GM19463 (cell line): ENCODE measurements around the gene SULT4A1.

Experiments used
- ATAC-seq: cut with Tn5 transposase; IDR thresholded peaks from one replicate; pipeline ENCODE4 v1.9.1; 2021; ENCODE audit warnings: mild to moderate bottlenecking, moderate library complexity; ENCODE audit not compliant: unreplicated experiment

Gene SULT4A1

DNA sequence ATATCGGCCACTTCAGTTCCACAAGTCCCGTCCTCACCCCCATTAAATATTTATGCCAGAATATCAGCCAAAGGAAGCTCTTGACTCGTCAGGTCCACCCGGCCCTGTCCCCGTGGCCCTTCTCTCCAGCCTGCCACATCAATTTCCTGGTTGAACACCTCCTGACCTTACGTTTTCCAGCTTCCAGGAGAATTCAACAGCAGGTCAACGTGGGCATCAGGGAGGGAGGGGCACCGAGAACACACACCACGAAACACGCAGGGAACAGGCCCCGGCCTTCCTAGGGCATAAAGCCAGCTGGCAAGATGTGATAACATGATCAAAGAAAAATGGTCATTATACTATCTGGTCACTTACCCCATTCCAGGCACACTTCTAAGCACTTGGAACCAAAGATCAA lies 15.3 kb downstream of the SULT4A1 start:
- ATAC-seq = no peak

DNA sequence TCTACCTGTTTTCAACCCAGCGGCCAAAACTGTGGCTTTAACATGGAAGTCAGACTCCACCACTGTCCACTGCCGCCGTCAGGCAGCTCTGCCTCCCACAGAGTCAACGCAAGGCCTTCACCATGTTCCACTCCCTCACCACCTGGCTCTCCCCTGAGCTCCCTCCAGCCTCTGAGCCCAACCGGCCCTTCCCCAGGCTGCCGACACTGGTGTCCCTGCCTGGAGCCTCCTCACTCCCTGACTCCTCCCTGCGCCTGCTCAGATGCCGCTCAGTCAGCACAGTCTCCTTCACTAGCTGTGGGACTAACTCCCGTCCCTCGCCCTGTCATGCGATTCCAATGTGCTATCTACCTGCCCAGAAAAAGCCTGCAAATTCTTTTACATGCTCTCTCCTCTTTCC lies 16.3 kb downstream of the SULT4A1 start:
- ATAC-seq = no peak

DNA sequence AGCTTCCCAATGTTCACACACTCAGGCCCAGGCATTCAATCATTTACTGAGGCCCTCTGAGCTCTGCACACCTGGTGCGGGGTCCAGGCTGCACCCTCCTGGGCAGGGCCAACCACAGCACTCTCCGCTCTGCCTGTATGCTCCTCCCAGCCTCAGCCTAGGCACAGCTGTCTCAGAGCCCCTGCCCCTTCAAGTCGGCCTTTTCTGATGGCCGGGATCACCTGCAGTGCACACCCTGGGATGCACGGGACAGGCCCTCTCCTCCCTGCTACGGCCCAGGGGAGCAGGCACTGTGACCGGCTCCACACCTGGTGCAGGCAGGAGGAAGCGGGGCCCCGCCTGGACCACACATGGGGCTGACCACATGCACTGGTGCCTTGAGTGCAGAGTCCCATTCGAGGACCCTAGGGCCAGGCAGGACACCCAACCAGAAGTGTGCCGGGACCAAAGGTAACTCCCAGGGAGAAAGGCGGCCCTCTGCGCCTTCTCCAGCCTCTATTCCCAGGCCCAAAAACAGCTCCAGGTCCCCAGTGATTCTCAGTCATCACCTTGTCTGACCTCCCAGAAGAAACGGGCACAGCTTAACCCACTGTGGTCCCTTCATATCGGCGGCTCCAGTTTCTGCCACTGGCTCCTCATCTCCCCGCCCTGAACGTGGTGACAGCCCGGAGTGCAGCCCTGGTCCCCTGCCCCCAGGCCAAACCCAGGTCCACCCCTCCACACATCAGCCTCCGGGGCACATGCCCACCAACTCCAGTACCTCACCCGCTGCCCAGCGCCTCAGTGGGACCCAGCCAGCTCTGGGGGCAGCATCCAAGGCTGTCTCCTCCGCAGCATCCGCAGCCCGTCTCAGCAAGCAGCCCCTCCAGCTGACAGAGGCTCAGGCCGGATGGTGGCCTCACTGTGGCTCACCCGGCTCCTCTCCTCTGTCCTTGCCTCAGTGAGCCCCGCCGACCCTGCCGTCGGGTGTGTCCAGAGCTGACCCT lies 17.5 kb downstream of the SULT4A1 start:
- no peak for ATAC-seq

DNA sequence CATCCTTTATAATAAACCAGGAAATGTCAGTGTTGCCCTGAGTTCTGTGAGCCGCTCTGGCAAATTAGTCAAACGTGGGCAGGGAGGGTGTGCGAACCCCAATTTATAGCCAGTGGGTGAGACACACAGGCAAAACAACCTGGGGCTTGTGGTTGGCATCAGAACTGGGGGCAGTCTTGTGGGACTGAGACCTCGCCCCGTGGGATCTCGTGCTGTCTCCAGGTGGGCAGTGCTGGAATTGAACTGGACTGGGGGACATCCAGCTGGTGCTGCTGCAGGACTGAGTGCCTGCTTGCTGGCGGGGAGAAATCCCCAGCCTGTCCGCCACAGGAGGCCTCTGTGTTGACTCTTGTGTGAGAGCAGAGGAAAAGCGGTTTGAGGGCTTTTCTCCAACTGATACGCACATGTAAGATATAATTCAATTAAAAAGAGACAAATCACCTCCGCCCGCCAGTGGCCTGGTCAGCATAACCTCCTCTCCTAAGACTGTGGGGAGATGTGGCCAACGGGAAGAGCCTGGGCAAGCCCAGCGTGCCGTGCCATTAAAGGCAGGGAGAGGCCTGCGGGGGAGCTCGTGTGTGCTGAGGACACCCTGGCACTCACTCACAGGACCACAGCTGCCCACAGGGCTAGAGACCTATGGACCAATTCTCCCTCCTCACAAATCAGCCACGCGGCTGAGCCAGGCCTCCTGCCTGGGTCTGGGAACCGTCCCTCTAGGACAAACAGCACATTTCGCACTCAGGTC lies 18.4 kb downstream of the SULT4A1 start:
- ATAC-seq = no peak

DNA sequence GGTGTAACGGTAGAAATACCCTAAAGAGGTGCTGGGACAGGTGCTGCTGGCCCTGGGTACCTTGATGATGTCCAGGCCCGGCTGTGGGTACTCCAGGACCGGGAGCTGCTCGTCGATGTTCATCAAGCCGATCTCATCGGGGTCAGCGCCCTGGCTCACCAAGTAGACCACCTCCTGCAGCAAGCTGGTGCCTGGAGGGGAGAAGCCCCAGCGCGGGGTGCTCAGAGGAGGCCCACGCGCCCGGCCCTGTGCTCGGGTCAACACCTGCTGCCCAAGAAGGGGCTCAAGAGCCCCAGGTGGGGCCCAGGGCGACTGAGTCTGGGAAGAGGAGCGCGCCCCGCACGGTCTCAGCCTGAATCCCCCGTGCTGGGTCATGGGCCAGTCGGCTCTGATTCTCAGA lies 20.6 kb downstream of the SULT4A1 start:
- no peak for ATAC-seq

DNA sequence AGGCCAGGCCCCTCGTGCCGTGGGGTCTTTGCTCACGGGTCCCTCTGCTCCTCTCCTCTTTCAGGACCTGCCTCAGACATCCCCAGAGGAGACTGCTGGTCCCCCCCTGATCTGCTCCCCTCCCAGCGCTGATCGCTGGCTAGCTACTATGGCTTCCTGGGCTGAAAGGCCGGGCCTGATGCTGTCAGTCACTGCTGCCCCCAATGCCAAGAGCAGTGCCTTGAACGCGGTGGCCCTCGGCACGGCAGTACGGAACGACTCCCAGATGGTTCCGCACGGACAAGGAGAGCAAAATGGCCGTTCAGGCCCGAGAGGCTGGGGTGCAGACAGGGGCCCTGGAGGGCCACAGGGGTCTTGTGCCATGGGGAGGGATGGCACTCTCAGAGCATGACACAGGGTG lies 21.5 kb downstream of the SULT4A1 start:
- no peak for ATAC-seq

DNA sequence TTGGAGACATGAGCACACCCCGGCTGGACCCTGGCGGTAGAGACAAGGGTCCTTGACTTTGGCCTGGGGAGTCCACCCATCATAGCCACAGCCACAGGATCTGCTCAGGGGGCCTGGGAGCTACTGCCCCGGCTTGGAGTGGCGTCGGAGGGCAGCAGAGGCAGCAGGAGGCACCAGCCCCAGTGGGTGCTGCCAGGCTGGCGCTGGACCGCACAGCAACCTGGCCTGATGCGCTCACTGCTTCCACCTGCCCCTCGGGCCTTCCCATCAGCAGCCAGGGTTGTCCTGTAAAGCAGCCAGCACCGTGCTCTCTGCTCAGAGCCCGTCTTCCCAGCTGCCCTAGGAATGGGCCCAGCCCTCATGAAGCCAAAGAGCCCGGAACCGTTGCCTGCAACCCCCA lies 21.9 kb downstream of the SULT4A1 start:
- no peak for ATAC-seq

DNA sequence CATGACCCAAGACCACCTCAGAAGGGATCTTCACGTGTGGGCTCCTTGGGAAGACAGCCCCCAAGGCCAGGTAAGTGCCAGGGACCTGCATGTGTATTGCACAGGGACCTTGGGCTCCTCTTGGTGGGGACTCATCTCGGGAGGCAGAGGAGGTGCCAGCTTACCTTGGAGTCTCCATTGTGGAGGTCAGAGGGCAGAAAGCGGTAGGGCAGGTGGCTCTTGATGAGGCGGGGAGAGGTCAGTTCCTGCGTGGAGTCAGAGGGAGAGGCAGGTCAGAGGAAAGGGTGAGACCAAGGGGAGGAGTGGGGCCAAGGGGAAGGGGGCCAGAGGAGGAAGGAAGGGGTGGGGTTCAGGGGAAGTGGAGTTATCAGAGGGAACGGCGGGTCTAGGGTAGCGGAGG lies 22.5 kb downstream of the SULT4A1 start:
- no peak for ATAC-seq

DNA sequence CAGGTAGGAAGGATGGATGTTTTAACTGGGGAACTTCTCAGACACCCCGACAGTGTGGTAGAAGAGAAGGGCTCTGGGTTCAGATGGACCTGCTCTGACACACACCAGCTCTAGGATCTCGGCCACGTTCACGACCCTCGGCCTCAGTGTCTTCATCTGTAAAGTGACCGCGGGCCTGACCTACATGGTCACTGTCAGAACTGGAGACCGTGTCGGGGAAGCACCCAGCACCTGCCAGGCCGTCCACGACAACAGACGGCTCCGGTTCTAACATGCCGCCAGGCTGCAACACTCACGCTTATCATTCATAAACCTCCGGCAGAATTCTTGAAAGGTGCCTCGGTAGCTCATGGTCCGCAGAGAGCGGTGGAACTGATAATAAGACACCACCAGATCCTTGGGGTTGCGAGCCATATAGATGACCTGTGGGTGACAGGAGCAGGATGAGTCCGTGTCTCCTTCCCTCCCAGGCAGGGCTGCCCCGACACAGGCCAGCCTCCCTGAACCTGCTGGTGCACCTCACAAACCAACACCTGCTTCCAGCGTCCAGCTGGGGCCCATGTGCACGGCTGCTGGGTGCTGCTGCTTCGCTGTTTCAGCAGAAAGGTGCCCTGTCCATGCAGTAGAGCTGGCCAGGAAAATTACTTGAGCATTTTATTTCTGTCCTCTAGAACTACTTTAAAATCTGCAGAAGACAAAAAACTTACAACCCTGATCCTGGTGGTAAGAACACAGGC lies 23.6 kb downstream of the SULT4A1 start:
- no peak for ATAC-seq

DNA sequence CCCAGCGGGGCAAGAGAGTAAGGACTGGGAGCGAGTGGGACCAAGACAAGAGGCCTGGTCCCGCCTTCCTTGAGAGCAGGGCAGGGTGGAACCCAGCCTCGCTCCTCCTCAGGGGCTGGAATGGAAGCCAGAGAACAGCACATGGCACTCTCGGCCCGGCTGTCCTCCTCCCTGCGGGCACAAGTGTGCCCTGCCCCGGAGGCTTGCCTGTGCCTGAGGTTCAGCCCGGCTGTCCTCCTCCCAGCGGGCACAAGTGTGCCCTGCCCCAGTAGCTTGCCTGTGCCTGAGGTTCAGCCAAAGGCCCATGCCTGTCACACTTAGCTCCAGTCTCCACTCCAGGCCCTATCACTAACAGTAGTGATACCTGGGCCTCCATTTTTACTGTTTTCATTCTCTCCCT lies 24.2 kb downstream of the SULT4A1 start:
- ATAC-seq = no peak

DNA sequence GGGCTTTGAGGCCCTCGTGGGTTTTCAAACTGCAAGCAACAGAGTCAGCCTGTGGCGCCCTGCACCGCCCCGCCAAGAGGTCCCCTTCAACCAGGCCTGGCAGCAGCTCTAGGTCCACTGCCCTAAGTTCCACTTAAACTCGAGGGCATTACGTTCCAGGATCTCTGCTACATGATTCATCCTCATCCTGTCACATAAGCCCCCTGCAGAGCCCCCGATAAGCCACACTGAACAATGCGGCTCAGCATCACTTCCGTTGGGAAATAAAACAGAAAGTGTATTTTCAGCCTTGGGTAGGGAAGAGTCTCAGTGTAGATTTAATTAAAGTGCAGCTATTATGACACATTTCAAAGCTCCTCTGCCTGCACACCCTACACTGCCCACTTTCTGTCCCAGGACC lies 24.6 kb downstream of the SULT4A1 start:
- no peak for ATAC-seq

DNA sequence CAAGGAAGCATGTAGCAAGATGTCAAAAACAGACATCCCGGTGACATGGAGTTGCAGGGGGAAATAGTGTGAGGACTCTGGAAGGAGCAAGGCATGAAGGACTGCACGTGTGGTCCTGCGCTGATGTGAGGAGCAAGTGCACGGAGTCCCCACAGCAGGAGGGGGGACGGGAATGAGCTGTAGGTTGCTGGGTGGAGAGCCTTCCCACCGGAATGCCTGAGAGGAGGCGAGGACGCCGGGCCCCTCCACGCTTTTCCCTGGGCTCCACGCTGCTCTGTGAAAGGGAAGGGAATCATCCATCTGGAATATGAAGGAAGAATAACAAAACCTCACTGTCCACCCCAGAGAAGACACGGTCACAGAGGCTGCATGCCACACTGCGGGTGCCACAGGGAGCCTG lies 26.6 kb downstream of the SULT4A1 start:
- ATAC-seq = no peak

DNA sequence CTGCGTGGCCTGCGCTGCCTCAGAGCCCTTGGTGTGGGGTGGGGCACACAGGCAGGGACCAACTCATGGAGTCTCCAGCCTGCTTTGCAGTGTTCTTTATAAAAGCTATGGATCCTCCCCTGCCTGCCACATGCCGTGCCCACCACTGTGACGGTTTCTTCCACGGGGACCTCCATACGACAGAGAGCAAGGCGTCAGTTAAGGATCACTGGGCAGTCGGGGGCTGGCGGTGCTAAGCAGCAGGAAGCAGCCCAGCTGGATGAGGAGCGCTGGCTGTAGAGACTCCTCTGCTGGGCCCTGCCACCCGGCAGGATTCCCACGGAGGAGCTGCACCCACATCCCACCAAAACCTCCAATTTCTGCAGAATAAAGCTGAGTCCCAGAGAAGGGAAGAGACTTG lies 27.1 kb downstream of the SULT4A1 start:
- ATAC-seq = no peak

DNA sequence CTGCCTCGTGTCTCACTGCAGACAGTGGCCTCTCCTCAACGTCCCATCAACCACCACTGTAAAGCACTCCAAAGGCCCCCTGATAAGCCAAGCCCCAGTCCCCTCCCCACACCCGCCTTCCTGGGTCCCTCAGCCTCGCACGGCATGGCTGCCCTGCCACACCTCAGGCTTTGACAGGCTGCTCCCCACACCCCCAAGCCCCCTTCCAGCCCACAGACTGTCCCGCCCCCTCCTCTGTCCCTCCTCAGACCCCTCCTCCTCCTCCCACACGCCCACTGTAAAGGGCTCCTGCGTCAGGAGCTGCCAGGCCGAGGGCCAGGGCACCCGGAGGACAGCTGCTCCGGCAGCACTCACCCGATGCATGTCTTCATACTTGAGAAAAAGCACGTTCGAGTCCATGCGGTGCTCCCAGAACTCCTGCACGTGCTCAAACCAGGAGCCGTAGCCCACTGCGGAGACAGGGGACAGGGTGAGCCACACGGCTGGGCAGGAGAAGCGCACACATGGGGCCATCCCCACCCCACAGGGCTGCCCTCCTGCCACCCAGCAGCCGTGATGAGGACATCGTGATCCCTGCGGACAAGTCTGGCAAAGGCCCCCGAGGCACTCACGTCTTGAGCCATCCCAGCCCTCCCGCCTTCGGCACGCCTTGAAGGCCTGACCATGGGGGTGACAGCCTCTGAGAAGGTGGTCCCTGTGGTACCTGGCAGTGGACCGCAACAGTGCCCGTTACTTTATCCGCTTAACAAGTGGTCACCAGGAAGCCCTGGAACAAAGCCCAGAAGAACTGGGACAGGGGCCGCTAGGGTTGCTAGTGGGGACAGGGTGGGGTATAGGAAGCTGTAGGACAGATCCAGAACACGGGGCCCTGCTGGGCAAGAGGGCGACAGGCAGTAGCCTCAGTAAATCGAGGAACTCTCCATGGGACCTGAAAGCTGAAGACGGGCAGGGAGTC lies 28.8 kb downstream of the SULT4A1 start:
- ATAC-seq = no peak

DNA sequence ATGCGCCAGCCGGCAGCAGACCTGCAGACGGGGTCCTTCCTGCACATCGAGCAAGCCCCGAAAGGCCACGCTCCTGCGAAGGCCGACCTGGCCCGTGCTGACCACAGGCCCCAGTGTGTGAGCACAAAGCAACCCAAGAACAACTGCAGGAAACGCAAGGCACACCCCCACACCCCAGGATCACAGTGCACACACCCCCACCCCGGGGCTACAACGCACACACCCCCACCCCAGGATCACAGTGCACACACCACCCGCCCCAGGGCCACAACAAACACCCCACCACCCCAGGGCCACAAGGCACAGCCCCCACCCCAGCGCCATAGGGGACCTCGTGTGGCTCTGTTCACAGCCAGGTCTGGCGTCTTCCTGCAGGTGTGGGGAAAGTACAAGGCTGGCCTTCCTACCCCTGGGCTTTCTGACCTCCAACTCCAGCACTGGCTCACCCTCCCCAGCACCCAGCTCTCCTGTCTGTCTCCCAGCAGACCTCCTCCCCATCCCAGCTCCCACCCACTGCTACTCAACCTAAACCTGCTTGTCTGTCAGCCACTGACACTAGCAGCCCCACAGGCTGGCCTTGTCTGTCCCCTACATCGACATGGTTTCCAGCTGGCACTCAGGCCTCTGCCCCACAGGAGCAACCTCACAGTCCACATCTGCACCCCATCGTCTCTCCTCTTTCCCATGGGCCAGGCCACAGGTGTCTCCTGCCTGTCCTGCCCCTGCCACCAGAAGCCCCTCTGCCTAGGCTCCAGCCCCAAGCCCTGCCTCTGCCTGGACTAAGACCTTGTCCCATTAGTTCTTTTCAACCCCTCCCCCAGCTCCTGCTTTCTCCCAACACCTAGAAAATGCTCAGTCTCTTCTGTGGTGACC lies 29.7 kb downstream of the SULT4A1 start:
- ATAC-seq = no peak

DNA sequence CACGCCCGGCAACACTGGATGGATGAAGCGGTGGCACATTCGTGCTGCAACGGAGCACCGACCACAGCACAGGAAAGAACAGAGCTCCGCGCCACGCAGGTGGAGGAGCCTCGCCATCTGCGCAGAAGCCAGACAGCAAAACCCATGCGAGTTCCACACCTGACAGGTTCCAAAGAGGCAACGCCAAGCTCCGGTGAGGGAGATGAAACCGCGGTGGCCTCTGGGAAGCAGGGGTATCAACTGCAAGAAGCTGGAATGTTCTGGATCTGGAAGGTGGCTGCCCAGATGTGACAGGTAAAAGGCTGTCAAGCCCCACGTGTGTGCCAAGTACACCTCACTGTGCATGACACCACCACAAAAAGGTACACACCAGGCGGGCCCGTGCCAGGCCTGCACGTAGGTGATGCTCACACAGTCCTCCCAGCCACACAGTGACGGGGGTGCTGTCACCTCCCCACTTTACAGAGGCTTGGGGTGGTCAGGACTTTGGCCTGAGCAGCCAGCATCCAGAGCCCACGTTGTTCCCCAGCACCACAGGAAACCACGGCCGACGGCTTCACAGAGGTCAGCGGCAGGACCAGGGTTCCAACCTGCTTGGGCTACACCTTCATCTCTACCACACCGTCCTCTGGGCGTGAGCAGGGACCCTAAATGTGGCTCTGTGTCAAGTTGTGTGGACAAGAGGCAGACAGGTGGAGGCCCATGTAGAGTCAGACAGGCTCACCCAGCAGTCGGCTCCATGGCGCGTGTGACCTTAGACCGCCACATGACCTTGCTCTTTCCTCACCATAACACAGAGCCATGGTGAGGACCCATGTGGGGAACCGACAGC lies 30.5 kb downstream of the SULT4A1 start:
- no peak for ATAC-seq

DNA sequence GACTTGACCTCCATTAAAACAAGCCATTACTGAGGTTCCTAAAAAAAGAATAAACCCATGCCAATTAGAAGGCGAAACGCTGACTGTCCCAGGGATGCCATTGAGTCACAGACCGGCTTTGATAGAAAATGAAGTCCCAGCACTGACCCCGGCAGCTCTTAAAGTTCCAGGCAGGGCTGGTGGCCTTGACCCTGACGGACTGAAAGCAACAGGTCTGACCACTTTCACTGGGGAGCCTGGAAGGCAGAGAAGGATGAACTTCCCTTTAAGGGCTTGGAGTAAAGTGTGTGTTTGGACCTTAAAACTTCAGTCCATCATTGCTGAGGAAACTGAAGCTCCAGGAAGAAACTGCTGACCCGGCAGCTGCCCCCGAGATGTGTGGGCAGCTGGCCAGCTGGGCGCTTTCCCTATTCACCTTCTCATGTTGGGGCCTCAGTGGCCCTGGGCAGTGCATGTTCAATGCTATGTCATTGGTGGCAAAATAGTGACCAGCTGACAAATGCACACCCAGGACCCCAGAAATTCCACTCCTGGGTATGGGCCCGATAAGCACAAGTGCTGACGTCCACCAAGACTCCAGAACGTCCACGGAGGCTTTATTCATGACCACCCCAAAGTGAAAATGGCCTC lies 31.3 kb downstream of the SULT4A1 start:
- ATAC-seq = no peak
